Fibroblast of mammary gland (primary cell): Measurements from ENCODE around the gene NCOR2.
A peak's percentile ranks its signal among the peaks of the same experiment; 100 is the strongest.

Experiments used
- DNase-seq: peaks from one replicate; pipeline ENCODE4 v3.0.0-alpha.2; 2010; ENCODE audit warnings: low read depth
- H3K4me3 ChIP-seq: 2 replicates; pipeline ENCODE4 v1.5.1; 2011; ENCODE audit warnings: low read depth, mild to moderate bottlenecking, low read length, moderate library complexity; ENCODE audit not compliant: control insufficient read depth
- CTCF ChIP-seq: conservative IDR thresholded peaks from 2 replicates; pipeline ENCODE4 v1.5.1; 2011; ENCODE audit warnings: low read depth, low read length, inconsistent platforms; ENCODE audit not compliant: control insufficient read depth, insufficient read depth

The NCOR2 gene

GRCh38 chr12:124605883-124606774 is 38.7 kb upstream of the NCOR2 start:
- no peak for DNase-seq
- no peak overlapping the region for H3K4me3 ChIP-seq
- no peak for TF ChIP-seq CTCF

GRCh38 chr12:124605150-124605882 is 37.9 kb upstream of the NCOR2 start:
- DNase-seq: no peak
- no peak overlapping the region for H3K4me3 ChIP-seq
- TF ChIP-seq CTCF: no peak

GRCh38 chr12:124604264-124604680 is 36.9 kb upstream of the NCOR2 start:
- no peak for DNase-seq
- no peak for TF ChIP-seq CTCF
- no peak overlapping the region for H3K4me3 ChIP-seq

GRCh38 chr12:124603831-124604251 is 36.4 kb upstream of the NCOR2 start:
- DNase-seq: peak; percentile 25
- no peak for TF ChIP-seq CTCF
- no peak overlapping the region for H3K4me3 ChIP-seq

- no peak for TF ChIP-seq CTCF
- H3K4me3 ChIP-seq: no peak overlapping the region
- no peak for DNase-seq
These were observed 35.7 kb upstream of the NCOR2 start for GRCh38 chr12:124603100-124603541.

GRCh38 chr12:124601706-124602105 is 34.3 kb upstream of the NCOR2 start:
- DNase-seq: no peak

More at GRCh38 chr12:124601706-124602105, 34.3 kb upstream of the NCOR2 start:
- H3K4me3 ChIP-seq: no peak overlapping the region
- TF ChIP-seq CTCF: no peak
